COLO829 (cell line): ENCODE data around the gene B4GALNT3.
"Not testable (repeated sequence)": the region's sequence is repeated elsewhere in the genome, so short reads cannot be mapped to it uniquely, and the experiment has no call there.

Experiments
- DNase-seq: peaks from one replicate; pipeline ENCODE4 v3.0.0; 2012; ENCODE audit warnings: low spot score

The B4GALNT3 gene

GRCh38 chr12:459430-460258 lies at the start of gene B4GALNT3:
B4GALNT3 (plus strand) TSS chr12:459939; CDS start chr12:460377, 438 bp downstream.
- peak; percentile 51 for DNase-seq

- DNase-seq, result no peak
These were observed 44.9 kb upstream of the B4GALNT3 start for GRCh38 chr12:414859-415258.

- DNase-seq, result no peak
These were observed 41.3 kb upstream of the B4GALNT3 start for GRCh38 chr12:418432-418831.

- no peak for DNase-seq
These were observed 37.2 kb upstream of the B4GALNT3 start for GRCh38 chr12:422526-422925.

GRCh38 chr12:435737-436136 lies 24.0 kb upstream of the B4GALNT3 start:
- DNase-seq, result not testable (repeated sequence)

GRCh38 chr12:442235-442884 lies 17.4 kb upstream of the B4GALNT3 start:
- DNase-seq, result peak; percentile 64

- DNase-seq, result no peak
These were observed 12.6 kb upstream of the B4GALNT3 start for GRCh38 chr12:447141-447540.

GRCh38 chr12:449203-449602 lies 10.5 kb upstream of the B4GALNT3 start:
- no peak for DNase-seq

- no peak for DNase-seq
These were observed 9.3 kb upstream of the B4GALNT3 start for GRCh38 chr12:450438-450837.

GRCh38 chr12:452667-453210 lies 7.0 kb upstream of the B4GALNT3 start:
- DNase-seq, result no peak

- no peak for DNase-seq
These were observed 4.9 kb upstream of the B4GALNT3 start for GRCh38 chr12:454833-455232.

GRCh38 chr12:455821-456220 lies 3.9 kb upstream of the B4GALNT3 start:
- no peak for DNase-seq

GRCh38 chr12:457676-458075 lies 2.1 kb upstream of the B4GALNT3 start:
- DNase-seq, result no peak

- no peak for DNase-seq
These were observed 699 bp upstream of the B4GALNT3 start for GRCh38 chr12:459050-459429.

GRCh38 chr12:460261-461230 lies 807 bp downstream of the B4GALNT3 start:
- no peak for DNase-seq

GRCh38 chr12:461425-461824 lies 1.7 kb downstream of the B4GALNT3 start:
- DNase-seq, result no peak

- DNase-seq, result no peak
These were observed 3.4 kb downstream of the B4GALNT3 start for GRCh38 chr12:462936-463705.

GRCh38 chr12:464484-465267 lies 4.9 kb downstream of the B4GALNT3 start:
- DNase-seq, result no peak

GRCh38 chr12:466039-466438 lies 6.3 kb downstream of the B4GALNT3 start:
- DNase-seq, result no peak

- no peak for DNase-seq
These were observed 7.0 kb downstream of the B4GALNT3 start for GRCh38 chr12:466762-467161.
